ENCODE data around the gene SYT7.

DNA sequence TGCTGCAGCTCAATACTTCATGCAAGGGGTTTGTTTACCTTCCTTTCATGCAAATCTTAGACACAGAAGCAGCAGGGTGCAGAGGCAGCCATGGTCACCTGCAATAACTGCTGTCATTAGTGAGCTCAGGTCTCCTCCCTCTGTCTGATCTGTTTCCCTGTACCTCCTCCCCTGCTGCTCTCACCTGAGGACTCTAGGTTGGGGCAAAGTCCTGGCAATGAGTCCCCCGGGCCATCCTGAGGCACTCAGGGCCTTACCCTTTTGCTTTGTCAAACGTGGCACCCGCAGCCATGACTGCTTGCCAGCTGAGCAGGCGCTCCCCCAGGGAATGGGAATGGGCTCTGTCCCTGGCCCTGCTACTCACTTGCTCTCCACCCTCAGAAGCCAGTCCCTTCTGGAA lies 68.4 kb downstream of the SYT7 start:
- TF ChIP-seq POLR2A (IDR thresholded peaks at IDR 0.05; ENCODE audit: low read depth, low read length) (no peak), CEBPB (IDR thresholded peaks at IDR 0.05; ENCODE audit: low read depth, low read length) (no peak), BHLHE40 (IDR thresholded peaks at IDR 0.05; ENCODE audit: low read depth, low read length) (no peak)
- TF ChIP-seq, protein P1, sequence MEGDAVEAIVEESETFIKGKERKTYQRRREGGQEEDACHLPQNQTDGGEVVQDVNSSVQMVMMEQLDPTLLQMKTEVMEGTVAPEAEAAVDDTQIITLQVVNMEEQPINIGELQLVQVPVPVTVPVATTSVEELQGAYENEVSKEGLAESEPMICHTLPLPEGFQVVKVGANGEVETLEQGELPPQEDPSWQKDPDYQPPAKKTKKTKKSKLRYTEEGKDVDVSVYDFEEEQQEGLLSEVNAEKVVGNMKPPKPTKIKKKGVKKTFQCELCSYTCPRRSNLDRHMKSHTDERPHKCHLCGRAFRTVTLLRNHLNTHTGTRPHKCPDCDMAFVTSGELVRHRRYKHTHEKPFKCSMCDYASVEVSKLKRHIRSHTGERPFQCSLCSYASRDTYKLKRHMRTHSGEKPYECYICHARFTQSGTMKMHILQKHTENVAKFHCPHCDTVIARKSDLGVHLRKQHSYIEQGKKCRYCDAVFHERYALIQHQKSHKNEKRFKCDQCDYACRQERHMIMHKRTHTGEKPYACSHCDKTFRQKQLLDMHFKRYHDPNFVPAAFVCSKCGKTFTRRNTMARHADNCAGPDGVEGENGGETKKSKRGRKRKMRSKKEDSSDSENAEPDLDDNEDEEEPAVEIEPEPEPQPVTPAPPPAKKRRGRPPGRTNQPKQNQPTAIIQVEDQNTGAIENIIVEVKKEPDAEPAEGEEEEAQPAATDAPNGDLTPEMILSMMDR (conservative IDR thresholded peaks at IDR 0.05; ENCODE audit: low read depth, low read length): no peak
- TF ChIP-seq, protein P2, sequence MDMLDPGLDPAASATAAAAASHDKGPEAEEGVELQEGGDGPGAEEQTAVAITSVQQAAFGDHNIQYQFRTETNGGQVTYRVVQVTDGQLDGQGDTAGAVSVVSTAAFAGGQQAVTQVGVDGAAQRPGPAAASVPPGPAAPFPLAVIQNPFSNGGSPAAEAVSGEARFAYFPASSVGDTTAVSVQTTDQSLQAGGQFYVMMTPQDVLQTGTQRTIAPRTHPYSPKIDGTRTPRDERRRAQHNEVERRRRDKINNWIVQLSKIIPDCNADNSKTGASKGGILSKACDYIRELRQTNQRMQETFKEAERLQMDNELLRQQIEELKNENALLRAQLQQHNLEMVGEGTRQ (IDR thresholded peaks at IDR 0.05; ENCODE audit: low read depth, low read length): no peak

Measured in IMR-90 (cell line).